AG04450 (cell line): ENCODE data around the gene ARL2. TPM values are rescaled to one million over a fixed set of nuclear protein-coding genes. Genes with fewer than 3 reads are reported as not detected.

Experiments used
- CTCF ChIA-PET: fragments of 300-600, 350-600 bp; formaldehyde crosslinking; extraction: SDS; loops from one replicate; lab custom pipeline; 2022; ENCODE audit warnings: antibody characterized with exemption, inconsistent platforms; lab: Charles Lee
- POLR2A ChIA-PET: fragments of 350-600 bp; formaldehyde crosslinking; extraction: SDS; loops from one replicate; lab custom pipeline; 2021; ENCODE audit warnings: antibody characterized with exemption, inconsistent platforms; lab: Yijun Ruan, JAX
- DNase-seq: peaks from one replicate; pipeline ENCODE4 v3.0.0-alpha.2; 2011; ENCODE audit warnings: low read depth, low spot score
- H3K27ac ChIP-seq: one replicate; pipeline ENCODE4 v1.5.1; 2012; ENCODE audit warnings: low read depth, low read length, control low read depth
- H3K27me3 ChIP-seq: one replicate; pipeline ENCODE4 v1.6.0; 2012; ENCODE audit warnings: low read length; ENCODE audit not compliant: control insufficient read depth, insufficient read depth
- H3K4me3 ChIP-seq: 2 replicates; pipeline ENCODE4 v1.5.1; 2011; ENCODE audit warnings: mild to moderate bottlenecking, low read depth, low read length, control low read depth
- H3K9me3 ChIP-seq: 2 replicates; pipeline ENCODE4 v1.5.1; 2012; ENCODE audit warnings: low read length; ENCODE audit not compliant: control insufficient read depth, insufficient read depth
- polyA plus RNA-seq: library from polyadenylated mRNA; depleted of rRNA; stranded (reverse); fragments of >200 nt; gene quantifications from 2 replicates; pipeline ENCODE4 v1.2.3, GENCODE V29; 2011
- TF ChIP-seq, protein P1 (sequence below): IDR thresholded peaks from 2 replicates; pipeline ENCODE4 v1.5.1; 2011; ENCODE audit warnings: low read depth, low read length, control low read depth, inconsistent platforms

The ARL2 gene
- polyA plus RNA-seq, 1 experiment: 60.7 TPM

DNA sequence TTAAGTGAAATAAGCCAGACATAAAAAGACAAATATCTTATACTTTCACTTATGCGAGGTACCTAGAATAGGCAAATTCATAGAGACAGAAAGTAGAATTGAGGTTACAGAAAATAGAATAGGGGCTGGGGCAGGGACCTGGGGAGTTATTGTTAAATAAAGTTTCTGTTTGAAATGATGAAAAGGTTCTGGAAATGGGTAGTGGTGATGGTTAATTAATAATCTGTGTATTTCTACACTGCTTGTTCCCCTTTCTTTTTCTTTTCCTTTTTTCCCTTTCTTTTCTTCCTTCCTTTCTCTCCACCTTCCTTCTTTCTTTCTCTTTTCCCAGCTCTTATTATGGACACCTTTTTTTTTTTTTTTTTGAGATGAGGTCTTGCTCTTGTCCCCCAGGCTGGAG, 41.6 kb downstream of the ARL2 start:
- no peak overlapping the region for H3K27ac ChIP-seq
- POLR2A ChIA-PET: no interaction called here
- CTCF ChIA-PET: no interaction called here
- H3K27me3 ChIP-seq: peaks cover 10% of the 10 kb centered on the region
- no peak overlapping the region for H3K4me3 ChIP-seq
- no peaks in the 10 kb centered on the region for H3K9me3 ChIP-seq
- TF ChIP-seq, protein P1, sequence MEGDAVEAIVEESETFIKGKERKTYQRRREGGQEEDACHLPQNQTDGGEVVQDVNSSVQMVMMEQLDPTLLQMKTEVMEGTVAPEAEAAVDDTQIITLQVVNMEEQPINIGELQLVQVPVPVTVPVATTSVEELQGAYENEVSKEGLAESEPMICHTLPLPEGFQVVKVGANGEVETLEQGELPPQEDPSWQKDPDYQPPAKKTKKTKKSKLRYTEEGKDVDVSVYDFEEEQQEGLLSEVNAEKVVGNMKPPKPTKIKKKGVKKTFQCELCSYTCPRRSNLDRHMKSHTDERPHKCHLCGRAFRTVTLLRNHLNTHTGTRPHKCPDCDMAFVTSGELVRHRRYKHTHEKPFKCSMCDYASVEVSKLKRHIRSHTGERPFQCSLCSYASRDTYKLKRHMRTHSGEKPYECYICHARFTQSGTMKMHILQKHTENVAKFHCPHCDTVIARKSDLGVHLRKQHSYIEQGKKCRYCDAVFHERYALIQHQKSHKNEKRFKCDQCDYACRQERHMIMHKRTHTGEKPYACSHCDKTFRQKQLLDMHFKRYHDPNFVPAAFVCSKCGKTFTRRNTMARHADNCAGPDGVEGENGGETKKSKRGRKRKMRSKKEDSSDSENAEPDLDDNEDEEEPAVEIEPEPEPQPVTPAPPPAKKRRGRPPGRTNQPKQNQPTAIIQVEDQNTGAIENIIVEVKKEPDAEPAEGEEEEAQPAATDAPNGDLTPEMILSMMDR: no peak
- DNase-seq: no peak

DNA sequence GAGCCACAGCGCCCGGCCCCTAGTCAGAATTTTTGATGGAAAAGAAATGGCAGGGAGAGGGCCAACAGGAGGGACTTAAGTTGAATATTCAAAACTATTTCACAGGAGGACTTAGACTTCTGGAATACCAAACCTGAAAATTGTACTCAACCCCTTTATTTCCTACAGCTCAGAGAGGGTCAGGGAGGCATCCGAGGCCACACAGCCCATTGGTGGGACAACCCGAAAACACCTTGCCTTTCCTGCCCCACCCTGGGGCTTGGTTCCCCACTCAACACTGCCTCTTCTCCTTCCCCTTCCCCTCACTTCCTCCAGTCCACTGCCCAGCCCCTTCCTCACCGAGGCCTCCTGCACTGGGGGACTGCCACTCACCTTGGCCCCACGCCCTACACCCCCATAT, 43.0 kb downstream of the ARL2 start:
- ChIA-PET POLR2A (no interaction called here), CTCF (no interaction called here)
- peaks cover 10% of the 10 kb centered on the region for H3K27me3 ChIP-seq
- no peaks in the 10 kb centered on the region; the same call in 1 of the 2 replicates for H3K9me3 ChIP-seq
- DNase-seq: no peak
- no peak overlapping the region for H3K27ac ChIP-seq
- TF ChIP-seq, protein P1: no peak
- H3K4me3 ChIP-seq: no peak overlapping the region

DNA sequence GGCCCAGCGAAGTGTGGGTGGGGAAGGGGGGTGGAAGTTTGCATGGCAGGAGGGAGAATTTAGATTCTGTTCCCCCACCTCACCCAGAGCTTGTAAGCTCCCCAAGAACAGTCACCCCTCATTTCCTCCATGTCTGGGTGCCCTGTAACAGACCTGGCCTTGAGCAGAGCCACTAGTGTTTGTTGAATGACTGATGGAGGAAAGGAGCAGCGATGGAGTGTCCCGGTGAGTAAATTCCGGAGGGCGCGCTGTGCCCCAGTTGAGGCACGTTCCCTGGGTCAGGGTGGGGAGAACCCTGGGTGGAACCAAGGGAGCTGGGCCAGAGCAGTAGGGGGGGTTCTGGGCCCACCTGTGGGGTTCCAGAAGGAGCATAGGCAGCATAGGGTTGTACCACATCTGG, 43.6 kb downstream of the ARL2 start:
- no peak overlapping the region for H3K27ac ChIP-seq
- POLR2A ChIA-PET: no interaction called here
- H3K4me3 ChIP-seq: no peak overlapping the region
- H3K27me3 ChIP-seq: peaks cover 10% of the 10 kb centered on the region
- no peak for DNase-seq
- H3K9me3 ChIP-seq: no peaks in the 10 kb centered on the region; the same call in 1 of the 2 replicates
- TF ChIP-seq, protein P1: no peak
- CTCF ChIA-PET: no interaction called here

DNA sequence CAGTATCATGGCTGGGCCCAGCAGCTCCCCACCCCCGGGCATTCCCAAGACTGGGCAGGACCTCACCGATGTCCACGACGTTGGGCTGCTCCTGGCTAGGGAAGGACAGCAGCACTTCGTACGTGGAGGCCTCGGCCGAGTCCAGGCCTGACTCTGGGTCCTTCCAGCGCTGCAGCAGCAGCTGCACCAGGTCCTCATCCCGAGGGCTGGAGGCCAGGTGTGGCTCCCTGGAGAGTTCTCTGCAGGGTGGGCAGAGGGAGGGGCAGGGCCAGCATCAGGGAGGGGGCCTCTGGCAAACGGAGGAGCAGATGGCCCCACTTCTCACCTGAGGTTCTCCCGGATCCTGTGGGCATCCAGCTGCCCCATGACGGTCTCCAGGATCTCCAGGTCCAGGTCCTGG, 44.1 kb downstream of the ARL2 start:
- H3K4me3 ChIP-seq: no peak overlapping the region
- no peak overlapping the region for H3K27ac ChIP-seq
- no peak for DNase-seq
- TF ChIP-seq, protein P1: no peak
- ChIA-PET POLR2A (no interaction called here), CTCF (no interaction called here)
- H3K27me3 ChIP-seq: peaks cover 7% of the 10 kb centered on the region
- H3K9me3 ChIP-seq: no peaks in the 10 kb centered on the region; the same call in 1 of the 2 replicates

DNA sequence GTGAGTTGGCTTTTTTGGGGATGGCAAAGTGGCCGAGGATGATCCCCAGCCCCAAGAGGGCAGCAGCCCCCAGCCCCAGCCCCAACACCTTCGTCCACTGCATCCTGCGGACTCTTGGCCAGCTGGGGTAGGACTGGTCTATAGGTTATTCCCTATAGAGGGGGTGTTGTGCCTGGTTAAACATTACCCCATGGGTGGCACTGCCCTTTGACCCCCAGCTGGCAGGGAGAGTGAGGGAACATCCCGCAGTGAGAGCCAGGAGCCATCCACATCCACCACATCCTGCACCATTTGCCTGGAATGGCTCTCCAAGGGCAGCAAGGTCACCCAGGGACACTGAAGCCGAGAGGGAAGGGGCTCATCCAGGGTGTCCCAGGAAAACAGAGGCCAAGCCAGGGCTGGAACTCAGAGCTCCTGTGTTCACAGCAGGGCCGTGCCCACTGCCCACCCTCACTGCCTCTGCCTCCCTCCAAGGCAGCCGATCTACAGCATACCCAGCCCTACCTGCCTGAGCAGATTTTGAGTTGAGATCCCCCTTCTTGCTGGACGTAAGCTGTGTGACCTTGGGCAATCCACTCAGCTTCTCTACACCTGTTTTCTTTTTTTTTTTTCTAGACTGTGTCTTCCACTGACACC, 44.6 kb downstream of the ARL2 start, which contains the start of gene NAALADL1:
TSS of gene NAALADL1 (minus strand) at position 135 of the 636 bp plus-strand sequence. CDS start at position 103, 32 bp downstream.
- Histone ChIP-seq H3K27ac (no peak within 1 kb of the TSS), H3K4me3 (no peak within 1 kb of the TSS), H3K27me3 (peaks cover 7% of the 10 kb centered on the region), H3K9me3 (no peaks in the 10 kb centered on the region; the same call in 1 of the 2 replicates)
- ChIA-PET CTCF (interaction anchor here (0.7 kb wide), 1 partner anchor 19 kb away, joined by 3 read pairs; no protein-coding TSS in a partner anchor), POLR2A (no interaction called here)
- no peak for DNase-seq
- TF ChIP-seq, protein P1: no peak
